HG03108 (cell line): ENCODE results near the gene MRPL39.
"Not testable (repeated sequence)": the region's sequence is repeated elsewhere in the genome, so short reads cannot be mapped to it uniquely, and the experiment has no call there.

Source experiments
- ATAC-seq: cut with Tn5 transposase; IDR thresholded peaks from one replicate; pipeline ENCODE4 v1.9.1; 2021; ENCODE audit warnings: moderate library complexity; ENCODE audit not compliant: unreplicated experiment

MRPL39 gene

GRCh38 chr21:25607151-25608043, at the start of gene MRPL39:
MRPL39 (minus strand) TSS chr21:25607481; CDS start chr21:25607475, 6 bp downstream.
- ATAC-seq = peak; percentile 93

DNA sequence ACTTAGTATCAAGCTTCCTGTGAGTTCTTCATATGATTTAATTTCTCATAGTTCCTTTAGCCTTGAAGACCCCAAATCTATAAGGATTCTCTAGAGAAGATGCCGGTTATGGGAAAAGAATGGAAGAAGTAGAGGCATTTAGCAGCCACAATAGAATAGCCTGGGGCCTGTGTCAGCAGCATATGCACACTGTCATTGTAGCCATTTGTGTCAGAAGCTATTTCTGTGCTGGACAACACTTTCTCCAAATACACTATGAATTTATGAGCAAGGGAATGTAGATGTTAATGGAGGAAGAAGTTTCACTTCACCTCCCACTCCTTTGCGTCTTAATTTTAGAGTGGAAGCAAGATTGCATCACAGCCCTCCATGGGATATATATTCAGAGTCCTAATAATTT, 49.1 kb upstream of the MRPL39 start:
- no peak for ATAC-seq

DNA sequence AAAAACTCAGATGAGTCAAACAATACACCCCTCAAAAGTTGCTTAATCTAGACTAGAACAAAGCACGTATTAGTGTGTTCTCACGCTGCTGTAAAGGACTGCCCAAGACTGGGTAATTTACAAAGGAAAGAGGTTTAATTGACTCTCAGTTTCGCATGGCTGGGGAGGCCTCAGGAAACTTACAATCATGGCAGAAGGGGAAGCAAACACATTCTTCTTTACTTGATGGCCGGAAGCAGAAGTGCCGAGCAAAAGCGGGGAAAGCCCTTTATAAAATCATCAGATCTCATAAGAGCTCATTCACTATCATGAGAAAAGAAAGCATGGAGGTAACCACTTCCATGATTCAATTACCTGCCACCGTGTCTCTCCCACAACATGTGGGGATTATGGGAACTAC, 41.9 kb upstream of the MRPL39 start:
- ATAC-seq = no peak

GRCh38 chr21:25647647-25648046, 40.4 kb upstream of the MRPL39 start:
- ATAC-seq = no peak

- no peak for ATAC-seq
Observed at GRCh38 chr21:25646474-25646873, 39.2 kb upstream of the MRPL39 start.

DNA sequence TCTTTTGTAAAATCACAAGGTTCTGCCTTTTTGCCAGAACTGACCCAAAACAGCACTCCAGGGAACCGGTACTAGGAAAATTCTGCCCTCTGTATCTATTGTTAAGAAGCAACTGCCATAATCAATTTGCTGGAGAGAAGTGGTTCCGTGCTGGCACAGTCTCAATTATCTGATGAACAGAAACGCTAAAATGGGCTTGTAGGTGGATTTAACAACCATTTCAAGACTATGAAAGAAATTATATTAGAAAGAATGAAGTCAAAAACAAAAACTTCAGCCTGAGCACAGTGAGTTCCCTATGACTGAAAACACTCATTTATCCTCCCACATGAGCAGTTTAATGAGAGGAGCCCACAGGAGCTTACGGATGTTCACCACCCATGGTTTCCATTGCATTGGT, 36.2 kb upstream of the MRPL39 start:
- ATAC-seq = no peak

DNA sequence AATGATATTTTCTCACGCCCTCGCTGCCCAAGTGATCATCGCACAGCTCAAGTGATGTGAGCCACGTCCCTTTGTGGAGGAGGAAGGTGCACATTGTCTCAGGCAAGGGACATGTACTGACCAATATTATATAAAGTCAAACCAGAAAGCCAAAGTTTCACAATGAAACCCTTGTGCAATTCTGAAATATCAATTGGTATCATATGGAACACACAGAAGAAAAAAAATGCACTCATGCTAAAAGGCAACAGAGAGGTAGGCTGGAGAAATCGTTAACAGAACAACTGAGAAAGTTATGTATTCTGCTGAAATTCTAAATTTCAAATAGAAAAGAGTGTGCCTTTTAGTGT, 33.6 kb upstream of the MRPL39 start:
- no peak for ATAC-seq

GRCh38 chr21:25640202-25640942, 33.1 kb upstream of the MRPL39 start:
- ATAC-seq = peak; percentile 33

- ATAC-seq = peak; percentile 75
Observed at GRCh38 chr21:25639551-25640201, 32.4 kb upstream of the MRPL39 start.

DNA sequence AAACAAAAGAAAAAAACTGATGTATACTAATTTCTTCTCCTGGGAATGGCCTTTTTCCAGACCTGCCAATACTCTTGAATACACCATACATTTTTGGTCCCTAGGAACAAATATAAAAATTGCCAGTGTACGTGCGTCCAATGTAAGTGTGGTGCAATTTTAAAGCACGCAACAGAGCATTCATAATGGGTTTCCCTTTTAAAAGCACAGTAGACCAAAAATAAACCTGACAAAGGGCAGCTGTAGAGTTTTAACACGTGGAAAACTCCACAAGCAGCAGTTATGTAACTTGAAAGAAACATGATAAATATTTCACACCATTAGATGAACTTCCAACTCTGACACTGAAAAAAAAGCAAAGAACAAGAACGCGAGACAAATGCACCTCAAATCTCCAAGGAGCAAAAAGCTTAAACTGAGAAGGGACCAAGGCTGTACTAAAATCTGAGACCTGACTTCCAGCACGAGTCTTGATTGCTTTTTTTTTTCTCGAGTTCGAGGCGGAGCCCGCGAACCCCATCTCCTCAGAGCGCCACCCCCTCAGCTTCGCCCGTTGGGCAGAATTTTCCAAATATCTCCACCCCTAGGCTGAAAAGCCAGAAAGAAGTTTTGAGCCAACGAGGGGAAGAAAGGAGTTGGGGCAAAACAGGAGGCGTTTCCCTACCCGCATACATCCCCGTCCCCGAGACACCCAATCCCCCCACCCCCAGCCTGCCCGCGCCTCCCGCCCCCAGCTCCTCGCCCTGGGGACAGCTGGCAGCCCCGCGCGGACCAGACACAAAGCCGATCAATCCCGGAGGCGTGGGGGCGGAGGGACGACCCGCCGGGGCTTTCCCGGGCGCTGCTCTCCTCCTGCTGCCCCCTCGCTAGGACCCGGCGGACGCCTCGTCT, 31.6 kb upstream of the MRPL39 start, which contains the start of gene JAM2:
Gene JAM2 (plus strand): TSS at position 599 of the 891 bp plus-strand sequence. CDS start 564 bp downstream, outside the sequence.
- ATAC-seq = peak; percentile 40

DNA sequence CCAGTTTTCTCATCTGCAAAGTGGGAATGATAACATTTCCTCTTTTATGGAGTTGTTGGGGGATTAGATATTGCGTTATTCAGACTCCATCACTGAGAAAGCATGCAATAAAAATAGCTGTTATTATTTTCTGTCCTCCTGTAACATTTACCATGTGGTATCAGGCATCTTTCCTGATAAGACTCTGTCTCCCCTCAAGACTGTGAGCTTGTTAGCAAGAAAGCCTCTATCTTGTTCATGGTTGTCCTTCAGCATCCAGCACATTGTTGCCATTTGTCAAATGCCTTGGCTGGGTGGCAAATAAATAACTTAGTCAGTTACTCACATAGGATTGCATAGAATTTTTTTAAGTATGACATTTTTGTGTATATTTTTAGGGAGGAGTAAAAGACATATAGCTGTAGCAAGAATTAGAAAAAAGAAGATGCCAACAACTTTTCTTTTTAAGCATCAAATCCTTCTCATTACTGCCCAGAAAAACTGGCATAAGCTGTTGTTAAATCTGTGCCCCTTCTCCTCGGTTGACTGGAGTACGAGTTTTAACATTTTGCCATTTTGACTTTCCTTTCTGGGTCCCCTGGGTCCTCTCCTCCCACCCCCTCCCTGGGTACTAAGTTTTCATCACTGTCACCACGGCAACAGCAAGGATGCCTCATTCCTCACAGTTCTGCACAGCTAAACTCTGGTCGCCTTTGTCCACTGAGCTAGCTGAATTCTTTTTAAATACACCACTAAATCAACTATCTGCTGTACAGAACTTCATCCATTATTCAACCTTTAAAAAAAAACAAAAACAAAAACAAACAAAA, 30.8 kb upstream of the MRPL39 start:
- ATAC-seq = no peak

- ATAC-seq = no peak
Observed at GRCh38 chr21:25636727-25637126, 29.4 kb upstream of the MRPL39 start.

GRCh38 chr21:25635310-25635709, 28.0 kb upstream of the MRPL39 start:
- ATAC-seq = no peak

- ATAC-seq = no peak
Observed at GRCh38 chr21:25632296-25632695, 25.0 kb upstream of the MRPL39 start.

GRCh38 chr21:25626757-25627156, 19.5 kb upstream of the MRPL39 start:
- ATAC-seq = no peak

DNA sequence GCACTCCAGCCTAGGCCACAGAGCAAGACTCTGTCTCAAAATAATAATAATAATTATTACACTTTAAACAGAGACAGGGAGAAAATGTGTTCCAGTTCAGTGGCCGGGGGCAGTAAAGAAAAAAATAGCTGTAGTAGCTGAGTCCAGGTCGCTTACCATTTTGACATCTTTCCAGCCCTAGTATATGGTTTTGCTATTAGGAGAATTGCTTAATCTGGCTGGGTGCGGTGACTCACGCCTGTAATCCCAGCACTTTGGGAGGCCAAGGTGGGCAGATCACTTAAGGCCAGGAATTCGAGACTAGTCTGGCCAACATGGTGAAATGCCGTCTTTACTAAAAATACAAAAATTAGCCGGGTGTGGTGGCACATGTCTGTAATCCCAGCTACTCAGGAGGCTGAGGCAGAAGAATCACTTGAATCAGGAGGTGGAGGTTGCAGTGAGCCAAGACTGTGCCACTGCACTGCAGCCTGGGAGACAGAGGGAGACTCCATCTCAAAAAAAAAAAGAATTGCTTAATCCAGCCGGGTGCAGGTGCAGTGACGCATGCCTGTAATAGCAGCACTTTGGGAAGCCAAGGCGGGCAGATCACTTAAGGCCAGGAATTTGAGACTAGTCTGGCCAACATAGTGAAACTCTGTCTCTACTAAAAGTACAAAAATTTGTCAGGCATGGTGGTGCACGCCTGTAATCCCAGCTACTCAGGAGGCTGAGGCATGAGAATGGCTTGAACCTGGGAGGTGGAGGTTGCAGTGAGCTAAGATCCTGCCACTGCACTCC, 18.7 kb upstream of the MRPL39 start:
- ATAC-seq = not testable (repeated sequence)

DNA sequence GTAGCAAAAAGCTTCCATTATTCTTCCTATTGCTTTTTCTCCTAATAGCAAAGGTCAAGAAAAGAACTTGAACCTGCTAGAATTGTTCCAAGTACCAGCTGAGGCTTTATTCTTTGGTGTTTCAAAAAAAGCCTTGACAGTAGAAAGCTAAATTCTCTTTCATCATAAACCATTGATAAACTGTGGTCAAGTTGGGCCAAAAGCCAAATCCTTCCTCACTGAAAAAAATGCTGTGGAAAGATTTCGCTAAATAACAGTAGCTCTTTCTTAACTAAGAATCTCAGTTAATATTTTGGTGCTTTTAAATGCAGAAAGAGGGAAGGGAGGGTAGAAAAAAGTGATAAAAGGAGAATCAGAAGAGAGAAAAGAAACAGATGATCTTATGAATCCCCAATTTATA, 17.8 kb upstream of the MRPL39 start:
- no peak for ATAC-seq

GRCh38 chr21:25624511-25624910, 17.2 kb upstream of the MRPL39 start:
- ATAC-seq = no peak

GRCh38 chr21:25619198-25619597, 11.9 kb upstream of the MRPL39 start:
- ATAC-seq = no peak
